Activated T-helper 9 cell treated with anti-CD3 and anti-CD28 coated beads, Interleukin-2, amount 50 U/mL, for 16 hours (primary cell): ENCODE measurements around the gene LRP1B.
"Not testable (repeated sequence)": the region's sequence is repeated elsewhere in the genome, so short reads cannot be mapped to it uniquely, and the experiment has no call there.

Experiments
- DNase-seq: peaks from one replicate; pipeline ENCODE4 v3.0.0-alpha.2; 2020; ENCODE audit warnings: low read depth

Gene LRP1B

GRCh38 chr2:142104134-142104758 lies 26.6 kb downstream of the LRP1B start:
- no peak for DNase-seq

GRCh38 chr2:142100970-142101369 lies 29.8 kb downstream of the LRP1B start:
- no peak for DNase-seq

- DNase-seq = no peak
These were observed 30.5 kb downstream of the LRP1B start for GRCh38 chr2:142100139-142100873.

GRCh38 chr2:142097711-142098110 lies 33.1 kb downstream of the LRP1B start:
- no peak for DNase-seq

GRCh38 chr2:142095647-142096046 lies 35.2 kb downstream of the LRP1B start:
- no peak for DNase-seq

GRCh38 chr2:142094233-142094632 lies 36.6 kb downstream of the LRP1B start:
- DNase-seq = no peak

GRCh38 chr2:142088058-142088568 lies 42.7 kb downstream of the LRP1B start:
- DNase-seq = no peak

GRCh38 chr2:142087585-142087984 lies 43.2 kb downstream of the LRP1B start:
- DNase-seq = not testable (repeated sequence)

- no peak for DNase-seq
These were observed 48.4 kb downstream of the LRP1B start for GRCh38 chr2:142082368-142082767.

GRCh38 chr2:142076317-142076716 lies 54.5 kb downstream of the LRP1B start:
- DNase-seq = no peak

GRCh38 chr2:142075826-142076225 lies 55.0 kb downstream of the LRP1B start:
- DNase-seq = no peak

GRCh38 chr2:142069251-142069888 lies 61.4 kb downstream of the LRP1B start:
- no peak for DNase-seq

GRCh38 chr2:142065700-142066099 lies 65.1 kb downstream of the LRP1B start:
- DNase-seq = no peak

- no peak for DNase-seq
These were observed 65.7 kb downstream of the LRP1B start for GRCh38 chr2:142065156-142065555.

GRCh38 chr2:142061733-142062132 lies 69.1 kb downstream of the LRP1B start:
- no peak for DNase-seq

- no peak for DNase-seq
These were observed 72.7 kb downstream of the LRP1B start for GRCh38 chr2:142058149-142058548.

GRCh38 chr2:142056784-142057183 lies 74.0 kb downstream of the LRP1B start:
- no peak for DNase-seq

- no peak for DNase-seq
These were observed 78.5 kb downstream of the LRP1B start for GRCh38 chr2:142052220-142052863.

- no peak for DNase-seq
These were observed 82.2 kb downstream of the LRP1B start for GRCh38 chr2:142048581-142048980.

- DNase-seq = no peak
These were observed 85.2 kb downstream of the LRP1B start for GRCh38 chr2:142045641-142046040.

GRCh38 chr2:142044197-142044596 lies 86.6 kb downstream of the LRP1B start:
- no peak for DNase-seq

GRCh38 chr2:142042536-142043199 lies 88.1 kb downstream of the LRP1B start:
- DNase-seq = no peak
